Measurements from ENCODE around the gene OR8D1.

GRCh38 chr11:124307093-124307492, 6.7 kb downstream of the OR8D1 start:
- TF ChIP-seq TAF1 (IDR thresholded peaks at IDR 0.05; ENCODE audit: low read depth): no peak
- TF ChIP-seq POLR2AphosphoS5 (IDR thresholded peaks at IDR 0.05): no peak
- TF ChIP-seq CTCF (IDR thresholded peaks at IDR 0.05; ENCODE audit: poor library complexity, severe bottlenecking): no peak
